Measurements from ENCODE around the gene OMG. TPM values are rescaled to one million over a fixed set of nuclear protein-coding genes. Genes with fewer than 3 reads are reported as not detected.

The OMG gene
- polyA plus RNA-seq, 4 donors, result 0.52 to 5.9 (median 1.3) TPM; not detected in 1

DNA sequence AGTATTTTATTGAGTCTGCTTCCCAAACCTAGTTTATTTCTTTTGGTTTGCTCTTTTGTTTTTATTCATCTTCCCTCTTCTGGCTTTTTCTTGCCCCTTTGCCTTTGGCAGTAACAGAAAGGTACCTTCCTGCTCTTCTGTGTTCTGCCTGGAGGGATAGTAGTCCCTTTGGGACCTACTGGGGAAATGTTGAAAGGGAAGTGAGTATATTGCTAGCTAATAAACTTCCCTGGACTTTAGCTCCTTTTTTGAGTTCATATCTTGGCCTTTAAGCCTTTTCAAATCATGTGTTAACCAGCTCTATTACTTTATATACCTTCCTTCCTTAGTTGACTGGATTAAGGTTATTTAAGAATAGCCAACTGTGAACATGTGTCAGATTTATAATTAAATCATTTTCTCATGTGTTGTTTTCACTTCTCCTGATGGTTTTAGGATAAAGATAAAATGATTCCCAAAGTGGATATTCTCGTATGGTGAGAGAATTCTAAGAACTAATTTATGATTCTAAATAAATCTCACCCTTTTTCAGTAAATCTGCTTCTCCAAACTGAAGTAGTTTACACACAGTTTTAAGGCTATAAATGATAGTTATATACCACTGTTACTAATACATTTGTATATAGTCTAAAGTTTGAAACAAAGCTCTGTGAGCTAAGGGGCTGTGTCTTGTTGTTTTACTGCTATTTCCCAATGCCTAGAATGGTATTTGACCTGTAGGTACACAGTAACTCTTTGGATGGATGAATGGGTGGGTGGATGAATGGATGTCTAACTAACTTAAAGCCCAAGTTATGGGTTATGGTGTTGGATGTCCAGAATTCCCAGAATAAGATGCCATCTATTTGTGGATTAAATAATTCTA, 45.7 kb downstream of the OMG start:
- WGBS, 3 donors, result 53 to 62% (median 54%) methylated on average over 1 of the region's 1 CpG
- FAIRE-seq, result no peak
- Histone ChIP-seq H3K4me3 (ENCODE audit: low read depth in 1 of 3, low read length in 3 of 3) (no peak overlapping the region), H3K27ac (ENCODE audit: low read depth in 1 of 3, low read length in 2 of 3) (peak overlapping the region in 1 of 3 donors; percentile 41), H3K36me3 (ENCODE audit: control insufficient read depth in 3 of 3, insufficient read depth in 2 of 3, low read depth in 1 of 3, low read length in 3 of 3) (peaks cover 2 to 11% (median 2%) of the 10 kb centered on the region in 3 donors), H3K4me1 (ENCODE audit: control insufficient read depth in 3 of 3, insufficient read depth in 2 of 3, low read depth in 1 of 3, low read length in 2 of 3) (peaks cover 0 to 10% (median 0%) of the 10 kb centered on the region in 3 donors), H3K9me3 (ENCODE audit: control insufficient read depth in 2 of 2, insufficient read depth in 1 of 2, low read depth in 1 of 2, low read length in 1 of 2) (no peaks in the 10 kb centered on the region), H3K27me3 (ENCODE audit: control insufficient read depth in 3 of 3, insufficient read depth in 3 of 3, low read length in 3 of 3) (no peaks in the 10 kb centered on the region)
- peak; percentile 38 to 57 for DNase-seq

DNA sequence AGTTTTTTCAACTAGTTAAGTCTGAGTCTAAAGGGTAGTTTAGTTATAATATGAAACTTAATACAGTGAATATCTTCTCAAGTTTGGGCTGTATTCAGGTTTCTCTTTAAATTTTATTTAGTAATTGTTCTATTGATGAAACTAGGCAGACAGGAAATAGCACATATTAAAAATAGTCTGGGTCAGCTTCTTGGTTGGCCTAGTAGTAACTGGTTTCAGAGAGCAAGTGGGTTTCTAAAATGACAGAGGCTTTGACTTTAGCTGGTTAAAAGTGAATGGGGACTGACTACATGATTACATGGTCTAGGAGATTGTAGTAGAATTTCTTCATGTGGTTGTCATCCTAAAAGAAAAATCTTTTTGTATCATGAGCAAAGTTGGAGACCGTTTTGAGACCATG, 46.8 kb downstream of the OMG start:
- WGBS, 3 donors, result 55 to 73% (median 67%) methylated on average over 1 of the region's 1 CpG
- FAIRE-seq, result no peak
- H3K27me3 ChIP-seq (ENCODE audit: control insufficient read depth in 3 of 3, insufficient read depth in 3 of 3, low read length in 3 of 3), result no peaks in the 10 kb centered on the region
- H3K4me1 ChIP-seq (ENCODE audit: control insufficient read depth in 3 of 3, insufficient read depth in 2 of 3, low read depth in 1 of 3, low read length in 2 of 3), result peaks cover 0 to 10% (median 0%) of the 10 kb centered on the region in 3 donors
- H3K27ac ChIP-seq (ENCODE audit: low read depth in 1 of 3, low read length in 2 of 3), result peak overlapping the region in 1 of 3 donors; percentile 24
- H3K9me3 ChIP-seq (ENCODE audit: control insufficient read depth in 2 of 2, insufficient read depth in 1 of 2, low read depth in 1 of 2, low read length in 1 of 2), result no peaks in the 10 kb centered on the region
- H3K4me3 ChIP-seq (ENCODE audit: low read depth in 1 of 3, low read length in 3 of 3), result no peak overlapping the region
- peaks cover 2 to 12% (median 2%) of the 10 kb centered on the region in 3 donors for H3K36me3 ChIP-seq (ENCODE audit: control insufficient read depth in 3 of 3, insufficient read depth in 2 of 3, low read depth in 1 of 3, low read length in 3 of 3)
- no peak for DNase-seq

DNA sequence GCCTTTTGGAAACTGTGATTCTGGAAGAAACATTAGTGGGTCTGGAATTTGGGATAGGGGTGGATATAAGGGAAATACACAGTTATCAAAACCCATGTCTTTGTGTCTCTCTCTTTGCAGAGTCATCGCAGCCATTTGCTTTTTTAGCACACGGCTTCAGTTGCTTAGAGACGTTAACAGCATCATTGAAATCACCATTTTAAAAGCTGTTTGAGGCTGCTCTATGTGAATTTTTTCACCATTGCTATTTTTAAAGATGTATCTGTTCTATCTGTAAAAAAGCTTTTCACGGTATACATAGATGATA, 47.3 kb downstream of the OMG start:
- Histone ChIP-seq H3K4me3 (ENCODE audit: low read depth in 1 of 3, low read length in 3 of 3) (no peak overlapping the region), H3K4me1 (ENCODE audit: control insufficient read depth in 3 of 3, insufficient read depth in 2 of 3, low read depth in 1 of 3, low read length in 2 of 3) (peaks cover 0 to 10% (median 0%) of the 10 kb centered on the region in 3 donors), H3K27me3 (ENCODE audit: control insufficient read depth in 3 of 3, insufficient read depth in 3 of 3, low read length in 3 of 3) (no peaks in the 10 kb centered on the region), H3K9me3 (ENCODE audit: control insufficient read depth in 2 of 2, insufficient read depth in 1 of 2, low read depth in 1 of 2, low read length in 1 of 2) (no peaks in the 10 kb centered on the region), H3K27ac (ENCODE audit: low read depth in 1 of 3, low read length in 2 of 3) (no peak overlapping the region), H3K36me3 (ENCODE audit: control insufficient read depth in 3 of 3, insufficient read depth in 2 of 3, low read depth in 1 of 3, low read length in 3 of 3) (peaks cover 2 to 12% (median 2%) of the 10 kb centered on the region in 3 donors)
- whole genome bisulfite sequencing, 3 donors, result 90 to 94% (median 94%) methylated on average over 4 of the region's 4 CpGs
- FAIRE-seq, result no peak
- no peak for DNase-seq

- H3K9me3 ChIP-seq (ENCODE audit: control insufficient read depth in 2 of 2, insufficient read depth in 1 of 2, low read depth in 1 of 2, low read length in 1 of 2), result no peaks in the 10 kb centered on the region
- peaks cover 0 to 10% (median 0%) of the 10 kb centered on the region in 3 donors for H3K4me1 ChIP-seq (ENCODE audit: control insufficient read depth in 3 of 3, insufficient read depth in 2 of 3, low read depth in 1 of 3, low read length in 2 of 3)
- no peak overlapping the region for H3K27ac ChIP-seq (ENCODE audit: low read depth in 1 of 3, low read length in 2 of 3)
- no peak overlapping the region for H3K4me3 ChIP-seq (ENCODE audit: low read depth in 1 of 3, low read length in 3 of 3)
- H3K27me3 ChIP-seq (ENCODE audit: control insufficient read depth in 3 of 3, insufficient read depth in 3 of 3, low read length in 3 of 3), result no peaks in the 10 kb centered on the region
- no peak for DNase-seq
- no peak for FAIRE-seq
- peaks cover 2 to 17% (median 2%) of the 10 kb centered on the region in 3 donors for H3K36me3 ChIP-seq (ENCODE audit: control insufficient read depth in 3 of 3, insufficient read depth in 2 of 3, low read depth in 1 of 3, low read length in 3 of 3)
- 94 to 96% (median 96%) methylated on average over 5 of the region's 5 CpGs for WGBS, 3 donors
Observed at GRCh38 chr17:31248986-31249834, 47.8 kb downstream of the OMG start.

Other genes with a start within 250 kb of the OMG start
- gene NF1, start 202.3 kb downstream of the OMG start, polyA plus RNA-seq, result 10 to 100 TPM in 2 of 4 donors, 1 to 10 TPM in 2; 7.7 to 27.3 (median 9.5) TPM
- 10 to 100 TPM in 1 of 4 donors, 1 to 10 TPM in 3; 1.1 to 20.5 (median 7.3) TPM for gene EVI2B, start 16.8 kb upstream of the OMG start, polyA plus RNA-seq
- 1 to 10 TPM; 1.3 to 9.5 (median 6.0) TPM for gene EVI2A, start 24.4 kb upstream of the OMG start, polyA plus RNA-seq
- gene RAB11FIP4, start 94.4 kb upstream of the OMG start, polyA plus RNA-seq, result 10 to 100 TPM; 11.6 to 33.8 (median 18.7) TPM